Keratinocyte (primary cell): ENCODE measurements around the gene ERBB4. TPM values are rescaled to one million over a fixed set of nuclear protein-coding genes. Genes with fewer than 3 reads are reported as not detected.

ENCODE experiments used
- DNase-seq: peaks from one replicate; pipeline ENCODE4 v3.0.0-alpha.2; 2011; ENCODE audit warnings: low read depth, missing footprints, low spot score
- FAIRE-seq: peaks from 2 replicates; lab custom pipeline; 2011; peaks lifted over from hg19 to GRCh38; lab: Jason Lieb, UNC
- H2AFZ ChIP-seq: 2 replicates; pipeline ENCODE4 v1.6.0; 2012; ENCODE audit warnings: low read length, control low read depth, inconsistent platforms; ENCODE audit not compliant: control insufficient read depth
- H3K27ac ChIP-seq: 2 replicates; pipeline ENCODE4 v1.5.1; 2011; ENCODE audit warnings: low read length; ENCODE audit not compliant: control insufficient read depth, insufficient read depth
- H3K27me3 ChIP-seq: 3 replicates; pipeline ENCODE4 v1.6.0; 2011; ENCODE audit warnings: low read length; ENCODE audit not compliant: control insufficient read depth, insufficient read depth; ENCODE audit errors: extremely low read depth
- H3K36me3 ChIP-seq, 2 experiments: 2 replicates in 1 of 2; 3 replicates in 1 of 2; pipeline ENCODE4 v1.5.1; 2011; ENCODE audit warnings: low read length in 2 of 2, mild to moderate bottlenecking in 1 of 2; ENCODE audit not compliant: control insufficient read depth in 2 of 2, insufficient read depth in 2 of 2; ENCODE audit errors: extremely low read depth in 1 of 2
- H3K4me1 ChIP-seq: 3 replicates; pipeline ENCODE4 v1.5.1; 2011; ENCODE audit warnings: low read length; ENCODE audit not compliant: control insufficient read depth, insufficient read depth; ENCODE audit errors: extremely low read depth
- H3K4me2 ChIP-seq: 3 replicates; pipeline ENCODE4 v1.6.0; 2011; ENCODE audit warnings: low read depth, low read length; ENCODE audit not compliant: control insufficient read depth, insufficient read depth; ENCODE audit errors: extremely low read depth
- H3K4me3 ChIP-seq, 3 experiments: fragments of 200-600 bp in 1 of 3; sonication (generic) in 1 of 3; 2 replicates in 2 of 3; 3 replicates in 1 of 3; pipeline ENCODE4 v1.5.1; 2011 to 2016; ENCODE audit warnings: low read length in 3 of 3, mild to moderate bottlenecking in 3 of 3, control low read depth in 2 of 3, inconsistent platforms in 1 of 3, low read depth in 1 of 3, mixed read lengths in 1 of 3, mixed run types in 1 of 3, moderate library complexity in 1 of 3; ENCODE audit not compliant: control insufficient read depth in 2 of 3, insufficient read depth in 2 of 3; ENCODE audit errors: extremely low read depth in 1 of 3
- H3K79me2 ChIP-seq: 2 replicates; pipeline ENCODE4 v1.6.0; 2012; ENCODE audit warnings: low read length; ENCODE audit not compliant: control insufficient read depth, insufficient read depth
- H3K9ac ChIP-seq: 3 replicates; pipeline ENCODE4 v1.6.0; 2011; ENCODE audit warnings: low read length; ENCODE audit not compliant: control insufficient read depth, insufficient read depth; ENCODE audit errors: extremely low read depth
- H3K9me1 ChIP-seq: 3 replicates; pipeline ENCODE4 v1.6.0; 2011; ENCODE audit warnings: low read length; ENCODE audit not compliant: control insufficient read depth, insufficient read depth; ENCODE audit errors: extremely low read depth
- H3K9me3 ChIP-seq: 2 replicates; pipeline ENCODE4 v1.5.1; 2012; ENCODE audit warnings: low read depth, low read length; ENCODE audit not compliant: control insufficient read depth
- H4K20me1 ChIP-seq: 3 replicates; pipeline ENCODE4 v1.6.0; 2011; ENCODE audit warnings: low read length; ENCODE audit not compliant: control insufficient read depth, insufficient read depth; ENCODE audit errors: extremely low read depth
- EZH2 ChIP-seq: IDR thresholded peaks from one replicate; pipeline ENCODE4 v1.6.1; 2012; ENCODE audit warnings: inconsistent platforms, mild to moderate bottlenecking, low read length, moderate library complexity
- dilution Hi-C: fragments of 300-500 bp; cut with MboI; formaldehyde crosslinking; loops from one replicate; pipeline ENCODE4 v1.7.0; 2020; ENCODE audit warnings: low sequenced_read_pairs; ENCODE audit not compliant: extremely low pct_ligation_motif_present
- polyA plus RNA-seq, 5 experiments: library from polyadenylated mRNA; depleted of rRNA in 3 of 5; stranded (reverse) in 3 of 5; stranded (forward) in 1 of 5; unstranded in 1 of 5; fragments of >200 nt; gene quantifications; 1 replicate in 1 of 5; 2 replicates in 3 of 5; 3 replicates in 1 of 5; pipeline versions ENCODE4 v1.2.1 to v1.2.3, GENCODE V29; 2011 to 2012; ENCODE audit warnings: missing spikeins in 2 of 5, low read depth in 1 of 5, low replicate concordance in 1 of 5
- TF ChIP-seq, protein P1 (sequence below), 3 experiments: IDR thresholded peaks in 1 of 3; conservative IDR thresholded peaks in 1 of 3; optimal IDR thresholded peaks in 1 of 3; 2 replicates in 2 of 3; 3 replicates in 1 of 3; pipeline versions ENCODE3 to v1.5.1; 2011; ENCODE audit warnings: low read length in 3 of 3, mild to moderate bottlenecking in 3 of 3, moderate library complexity in 2 of 3, control low read depth in 1 of 3, inconsistent platforms in 1 of 3; ENCODE audit not compliant: insufficient read depth in 2 of 3; ENCODE audit errors: extremely low read depth in 1 of 3

The ERBB4 gene
- polyA plus RNA-seq, 1 donor (not counting 4 experiments of a cell fraction or from before 2014, with no cell fraction given): 0.01 TPM

- no peak for FAIRE-seq
- no peak overlapping the region for H2AFZ ChIP-seq
- no peak for TF ChIP-seq EZH2
- TF ChIP-seq, protein P1, sequence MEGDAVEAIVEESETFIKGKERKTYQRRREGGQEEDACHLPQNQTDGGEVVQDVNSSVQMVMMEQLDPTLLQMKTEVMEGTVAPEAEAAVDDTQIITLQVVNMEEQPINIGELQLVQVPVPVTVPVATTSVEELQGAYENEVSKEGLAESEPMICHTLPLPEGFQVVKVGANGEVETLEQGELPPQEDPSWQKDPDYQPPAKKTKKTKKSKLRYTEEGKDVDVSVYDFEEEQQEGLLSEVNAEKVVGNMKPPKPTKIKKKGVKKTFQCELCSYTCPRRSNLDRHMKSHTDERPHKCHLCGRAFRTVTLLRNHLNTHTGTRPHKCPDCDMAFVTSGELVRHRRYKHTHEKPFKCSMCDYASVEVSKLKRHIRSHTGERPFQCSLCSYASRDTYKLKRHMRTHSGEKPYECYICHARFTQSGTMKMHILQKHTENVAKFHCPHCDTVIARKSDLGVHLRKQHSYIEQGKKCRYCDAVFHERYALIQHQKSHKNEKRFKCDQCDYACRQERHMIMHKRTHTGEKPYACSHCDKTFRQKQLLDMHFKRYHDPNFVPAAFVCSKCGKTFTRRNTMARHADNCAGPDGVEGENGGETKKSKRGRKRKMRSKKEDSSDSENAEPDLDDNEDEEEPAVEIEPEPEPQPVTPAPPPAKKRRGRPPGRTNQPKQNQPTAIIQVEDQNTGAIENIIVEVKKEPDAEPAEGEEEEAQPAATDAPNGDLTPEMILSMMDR (optimal IDR thresholded peaks at IDR 0.05 in 1 of 3, IDR thresholded peaks at IDR 0.05 in 1 of 3, conservative IDR thresholded peaks at IDR 0.05 in 1 of 3; ENCODE audit: extremely low read depth in 1 of 3, insufficient read depth in 2 of 3, low read length in 3 of 3): no peak
These were observed 1124.9 kb downstream of the ERBB4 start for GRCh38 chr2:211413746-211414145.

DNA sequence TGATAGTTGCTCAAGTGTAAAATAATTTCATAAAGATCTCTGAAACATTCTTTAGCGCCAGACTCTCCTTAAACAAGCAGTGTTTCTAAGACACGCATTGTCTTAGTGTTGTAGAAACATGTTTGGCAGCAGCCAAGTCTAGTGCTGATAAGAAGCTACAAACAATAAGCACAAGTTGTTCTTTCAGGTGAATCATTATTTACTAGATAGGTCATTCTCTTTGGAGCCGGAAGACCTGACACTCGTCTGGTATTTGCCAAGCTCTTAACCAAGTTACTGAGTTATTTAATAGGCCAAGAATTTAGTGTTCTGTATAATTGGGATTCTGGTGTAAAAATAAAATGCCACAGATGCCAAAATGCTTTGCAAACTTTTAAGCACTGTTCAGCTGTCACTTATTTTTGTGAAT, 1130.1 kb downstream of the ERBB4 start:
- H3K4me3 ChIP-seq: peak overlapping the region in 1 of 3 experiments; percentile 48
- no peak for TF ChIP-seq EZH2
- TF ChIP-seq, protein P1 (optimal IDR thresholded peaks at IDR 0.05 in 1 of 3, IDR thresholded peaks at IDR 0.05 in 1 of 3, conservative IDR thresholded peaks at IDR 0.05 in 1 of 3; ENCODE audit: extremely low read depth in 1 of 3, insufficient read depth in 2 of 3, low read length in 3 of 3): no peak
- peaks cover 21% of the 10 kb centered on the region for H3K4me1 ChIP-seq
- H4K20me1 ChIP-seq: no peaks in the 10 kb centered on the region
- H2AFZ ChIP-seq: peak overlapping the region; percentile 83
- H3K9me1 ChIP-seq: no peaks in the 10 kb centered on the region
- dilution Hi-C loops: no loop called here
- no peaks in the 10 kb centered on the region for H3K36me3 ChIP-seq
- H3K4me2 ChIP-seq: peak overlapping the region; percentile 66
- FAIRE-seq (peak; percentile 80), DNase-seq (peak; percentile 42)
- H3K27ac ChIP-seq: peak overlapping the region; percentile 69
- no peaks in the 10 kb centered on the region for H3K9me3 ChIP-seq
- H3K9ac ChIP-seq: peak overlapping the region; percentile 60
- no peaks in the 10 kb centered on the region for H3K79me2 ChIP-seq
- no peaks in the 10 kb centered on the region for H3K27me3 ChIP-seq

More at GRCh38 chr2:211413746-211414145, 1124.9 kb downstream of the ERBB4 start:
- H3K9me3 ChIP-seq: no peaks in the 10 kb centered on the region
- no peak overlapping the region for H3K9ac ChIP-seq
- no peaks in the 10 kb centered on the region for H3K36me3 ChIP-seq
- no peaks in the 10 kb centered on the region for H3K27me3 ChIP-seq
- H4K20me1 ChIP-seq: no peaks in the 10 kb centered on the region
- no peak overlapping the region for H3K4me3 ChIP-seq
- H3K4me1 ChIP-seq: peaks cover 2% of the 10 kb centered on the region
- H3K79me2 ChIP-seq: no peaks in the 10 kb centered on the region
- H3K4me2 ChIP-seq: no peak overlapping the region
- no peak overlapping the region for H3K27ac ChIP-seq
- no peaks in the 10 kb centered on the region for H3K9me1 ChIP-seq
- no peak for DNase-seq
- dilution Hi-C loops: no loop called here
